Endothelial cell of umbilical vein (primary cell): Measurements from ENCODE around the gene CLPTM1L. TPM values are rescaled to one million over a fixed set of nuclear protein-coding genes. Genes with fewer than 3 reads are reported as not detected.

Source experiments
- BruUV-seq: library from RNA; stranded (reverse); fragments of 400-500 nt; replicated peaks from 2 replicates; lab custom pipeline; 2021; lab: Mats Ljungman, UMichigan
- CTCF ChIA-PET: fragments of 300-600, 350-600 bp; sonication (Branson Sonifier 250); formaldehyde crosslinking; loops from one replicate; lab custom pipeline; 2021; ENCODE audit warnings: antibody characterized with exemption, inconsistent platforms; lab: Charles Lee
- POLR2A ChIA-PET: fragments of 300-600, 350-600 bp; sonication (Branson Sonifier 250); formaldehyde crosslinking; loops from one replicate; lab custom pipeline; 2021; ENCODE audit warnings: antibody characterized with exemption, inconsistent platforms; lab: Charles Lee
- DNase-seq: peaks from one replicate; pipeline ENCODE4 v3.0.0-alpha.2; 2011; ENCODE audit warnings: low read depth, low spot score
- FAIRE-seq: peaks from 2 replicates; lab custom pipeline; 2011; peaks lifted over from hg19 to GRCh38; lab: Jason Lieb, UNC
- H2AFZ ChIP-seq: 2 replicates; pipeline ENCODE4 v1.6.0; 2012; ENCODE audit warnings: low read depth, low read length, control low read depth, inconsistent platforms
- H3K27ac ChIP-seq: 2 replicates; pipeline ENCODE4 v1.5.1; 2011; ENCODE audit warnings: low read depth, mild to moderate bottlenecking, control low read depth, low read length, moderate library complexity; ENCODE audit not compliant: insufficient read depth
- H3K27me3 ChIP-seq, 2 experiments: 2 replicates each; pipeline versions ENCODE4 v1.6.0 to v1.6.1; 2011; ENCODE audit warnings: low read length in 2 of 2, mixed read lengths in 1 of 2; ENCODE audit not compliant: control insufficient read depth in 2 of 2, insufficient read depth in 2 of 2
- H3K36me3 ChIP-seq, 2 experiments: 2 replicates in 1 of 2; 3 replicates in 1 of 2; pipeline ENCODE4 v1.5.1; 2011; ENCODE audit warnings: low read length in 2 of 2, mild to moderate bottlenecking in 1 of 2, moderate library complexity in 1 of 2; ENCODE audit not compliant: control insufficient read depth in 2 of 2, insufficient read depth in 2 of 2; ENCODE audit errors: extremely low read depth in 1 of 2
- H3K4me1 ChIP-seq: 3 replicates; pipeline ENCODE4 v1.5.1; 2011; ENCODE audit warnings: mild to moderate bottlenecking, low read length; ENCODE audit not compliant: control insufficient read depth, insufficient read depth; ENCODE audit errors: extremely low read depth
- H3K4me2 ChIP-seq: 2 replicates; pipeline ENCODE4 v1.6.1; 2011; ENCODE audit warnings: low read length, control low read depth, mixed read lengths; ENCODE audit not compliant: insufficient read depth
- H3K4me3 ChIP-seq, 3 experiments: fragments of 200-600 bp in 1 of 3; sonication (generic), shearing (Covaris generic) in 1 of 3; replicated peaks in 1 of 3; 2 replicates each; pipeline ENCODE4 v1.5.1; 2011 to 2016; ENCODE audit warnings: control low read depth in 3 of 3, low read length in 3 of 3, mild to moderate bottlenecking in 2 of 3, inconsistent platforms in 1 of 3, low read depth in 1 of 3, moderate library complexity in 1 of 3; ENCODE audit not compliant: insufficient read depth in 1 of 3
- H3K79me2 ChIP-seq: 2 replicates; pipeline ENCODE4 v1.6.0; 2012; ENCODE audit warnings: low read length, inconsistent platforms; ENCODE audit not compliant: control insufficient read depth, insufficient read depth
- H3K9ac ChIP-seq: replicated peaks from 2 replicates; pipeline ENCODE3; 2011; ENCODE audit warnings: low read length, control low read depth; ENCODE audit not compliant: insufficient read depth; ENCODE audit errors: extremely low read depth
- H3K9me1 ChIP-seq: replicated peaks from 3 replicates; pipeline ENCODE4 v1.6.0; 2011; ENCODE audit warnings: mild to moderate bottlenecking, low read length; ENCODE audit not compliant: control insufficient read depth, insufficient read depth; ENCODE audit errors: extremely low read depth
- H3K9me3 ChIP-seq: replicated peaks from 2 replicates; pipeline ENCODE4 v1.5.1; 2012; ENCODE audit warnings: low read length, inconsistent platforms; ENCODE audit not compliant: control insufficient read depth, insufficient read depth
- H4K20me1 ChIP-seq: replicated peaks from 2 replicates; pipeline ENCODE3; 2011; ENCODE audit warnings: mild to moderate bottlenecking, low read length; ENCODE audit not compliant: control insufficient read depth, insufficient read depth; ENCODE audit errors: extremely low read depth
- EZH2 ChIP-seq: IDR thresholded peaks from 2 replicates; pipeline ENCODE4 v1.6.1; 2012; ENCODE audit warnings: borderline replicate concordance, low read depth, mild to moderate bottlenecking, moderate library complexity, low read length, inconsistent platforms; ENCODE audit not compliant: severe bottlenecking
- FOS ChIP-seq: IDR thresholded peaks from 2 replicates; pipeline ENCODE4 v1.6.1; 2011; ENCODE audit warnings: mild to moderate bottlenecking, low read length, moderate library complexity, borderline replicate concordance; ENCODE audit not compliant: insufficient read depth
- GATA2 ChIP-seq: IDR thresholded peaks from 2 replicates; pipeline ENCODE4 v1.7.0; 2011; ENCODE audit warnings: low read depth, mild to moderate bottlenecking, moderate library complexity, mixed read lengths, low read length; ENCODE audit not compliant: insufficient read length, insufficient read depth
- JUN ChIP-seq: IDR thresholded peaks from 2 replicates; pipeline ENCODE4 v1.6.1; 2011; ENCODE audit warnings: borderline replicate concordance, low read depth; ENCODE audit not compliant: insufficient read length, insufficient read depth
- MYC ChIP-seq: IDR thresholded peaks from one replicate; pipeline ENCODE4 v1.6.1; 2011; ENCODE audit warnings: mild to moderate bottlenecking, low read depth, low read length
- POLR2A ChIP-seq: IDR thresholded peaks from 2 replicates; pipeline ENCODE4 v1.6.1; 2012; ENCODE audit warnings: low read depth, mild to moderate bottlenecking, control low read depth, low read length
- POLR2AphosphoS5 ChIP-seq: IDR thresholded peaks from 2 replicates; pipeline ENCODE4 v1.6.1; 2012; ENCODE audit warnings: low read depth, mild to moderate bottlenecking, control low read depth, low read length, moderate library complexity; ENCODE audit not compliant: insufficient read depth
- dilution Hi-C: fragments of 300-500 bp; cut with MboI; formaldehyde crosslinking; loops from one replicate; pipeline ENCODE4 v1.15.0; 2019; ENCODE audit warnings: low sequenced_read_pairs; ENCODE audit not compliant: extremely low pct_ligation_motif_present
- intact Hi-C: fragments of 100-400 bp; cut with micrococcal nuclease; formaldehyde crosslinking; loops from one replicate; pipeline ENCODE4 v1.10.0; 2022
- polyA plus RNA-seq, 4 experiments: library from polyadenylated mRNA; depleted of rRNA in 3 of 4; stranded (reverse) in 3 of 4; unstranded in 1 of 4; fragments of >200 nt; gene quantifications; 2 replicates each; pipeline versions ENCODE4 v1.2.1 to v1.2.3, GENCODE V29; 2011 to 2012; ENCODE audit warnings: missing spikeins in 1 of 4
- total RNA-seq: library from RNA; stranded (reverse); gene quantifications from 2 replicates; pipeline ENCODE4 v1.2.3, GENCODE V29; 2021
- TF ChIP-seq, protein P1 (sequence below): IDR thresholded peaks from 2 replicates; pipeline ENCODE4 v1.6.1; 2011; ENCODE audit not compliant: insufficient read depth, insufficient read length
- TF ChIP-seq, protein P2 (sequence below), 2 donors: IDR thresholded peaks; 1 replicate in 1 of 2; 2 replicates in 1 of 2; pipeline ENCODE4 v1.5.1; 2011; ENCODE audit warnings: low read length in 2 of 2, mild to moderate bottlenecking in 2 of 2, moderate library complexity in 2 of 2, control low read depth in 1 of 2, inconsistent platforms in 1 of 2, low read depth in 1 of 2; ENCODE audit not compliant: insufficient read depth in 1 of 2; ENCODE audit errors: extremely low read depth in 1 of 2

The CLPTM1L gene
- total and polyA plus RNA-seq, 2 donors (not counting 3 experiments of a cell fraction or from before 2014, with no cell fraction given): 116 to 191 TPM

DNA sequence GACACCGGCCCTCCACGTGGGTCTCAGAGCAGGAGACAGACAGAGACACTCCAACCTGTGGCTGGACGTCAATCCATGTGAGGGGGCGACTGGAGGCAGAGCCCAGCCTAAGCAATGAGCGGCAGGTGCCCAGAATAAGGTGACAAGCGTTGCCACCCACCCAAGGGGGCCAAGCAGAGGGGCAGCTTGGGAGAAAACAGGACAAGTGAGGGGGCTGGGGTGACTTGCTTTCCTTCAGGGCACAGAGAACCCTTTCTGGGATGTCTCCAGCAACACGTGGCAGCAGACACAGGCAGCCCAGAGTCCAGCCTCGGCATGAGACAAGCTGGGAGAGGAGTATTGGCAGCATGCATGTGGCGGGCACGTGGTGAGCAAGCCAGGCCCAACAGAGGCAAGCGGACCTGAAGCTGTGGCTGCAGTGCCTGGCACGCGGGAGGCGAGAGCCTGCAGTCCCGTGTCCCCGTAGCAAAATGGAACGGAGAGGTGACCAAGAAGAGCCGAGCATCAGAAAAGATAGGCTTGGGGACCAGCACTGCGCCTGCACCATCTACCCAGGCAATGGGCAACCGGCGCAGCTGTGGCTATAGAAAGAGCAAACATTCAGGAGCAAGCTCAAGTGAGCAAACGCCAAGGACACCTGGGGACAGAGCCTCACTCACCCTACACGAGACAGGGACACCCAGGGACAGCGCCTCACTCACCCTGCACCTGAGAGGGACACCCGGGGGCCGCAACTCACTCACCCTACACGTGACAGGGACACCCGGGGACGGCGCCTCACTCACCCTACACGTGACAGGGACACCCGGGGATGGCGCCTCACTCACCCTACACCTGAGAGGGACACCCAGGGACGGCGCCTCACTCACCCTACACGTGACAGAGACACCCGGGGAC, 56.2 kb downstream of the CLPTM1L start:
- TF ChIP-seq JUN (no peak), POLR2A (no peak), POLR2AphosphoS5 (no peak), EZH2 (no peak), GATA2 (no peak), FOS (no peak), MYC (no peak)
- TF ChIP-seq, protein P1, sequence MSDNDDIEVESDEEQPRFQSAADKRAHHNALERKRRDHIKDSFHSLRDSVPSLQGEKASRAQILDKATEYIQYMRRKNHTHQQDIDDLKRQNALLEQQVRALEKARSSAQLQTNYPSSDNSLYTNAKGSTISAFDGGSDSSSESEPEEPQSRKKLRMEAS: no peak
- TF ChIP-seq, protein P2, sequence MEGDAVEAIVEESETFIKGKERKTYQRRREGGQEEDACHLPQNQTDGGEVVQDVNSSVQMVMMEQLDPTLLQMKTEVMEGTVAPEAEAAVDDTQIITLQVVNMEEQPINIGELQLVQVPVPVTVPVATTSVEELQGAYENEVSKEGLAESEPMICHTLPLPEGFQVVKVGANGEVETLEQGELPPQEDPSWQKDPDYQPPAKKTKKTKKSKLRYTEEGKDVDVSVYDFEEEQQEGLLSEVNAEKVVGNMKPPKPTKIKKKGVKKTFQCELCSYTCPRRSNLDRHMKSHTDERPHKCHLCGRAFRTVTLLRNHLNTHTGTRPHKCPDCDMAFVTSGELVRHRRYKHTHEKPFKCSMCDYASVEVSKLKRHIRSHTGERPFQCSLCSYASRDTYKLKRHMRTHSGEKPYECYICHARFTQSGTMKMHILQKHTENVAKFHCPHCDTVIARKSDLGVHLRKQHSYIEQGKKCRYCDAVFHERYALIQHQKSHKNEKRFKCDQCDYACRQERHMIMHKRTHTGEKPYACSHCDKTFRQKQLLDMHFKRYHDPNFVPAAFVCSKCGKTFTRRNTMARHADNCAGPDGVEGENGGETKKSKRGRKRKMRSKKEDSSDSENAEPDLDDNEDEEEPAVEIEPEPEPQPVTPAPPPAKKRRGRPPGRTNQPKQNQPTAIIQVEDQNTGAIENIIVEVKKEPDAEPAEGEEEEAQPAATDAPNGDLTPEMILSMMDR (IDR thresholded peaks at IDR 0.05; ENCODE audit: extremely low read depth in 1 of 2, insufficient read depth in 1 of 2, low read depth in 1 of 2, low read length in 2 of 2): no peak
- Histone ChIP-seq H3K79me2 (no peaks in the 10 kb centered on the region), H3K4me3 (no peak overlapping the region), H3K9me1 (no peaks in the 10 kb centered on the region), H4K20me1 (no peaks in the 10 kb centered on the region), H3K27ac (no peak overlapping the region), H3K36me3 (no peaks in the 10 kb centered on the region), H3K9ac (no peak overlapping the region), H3K9me3 (no peaks in the 10 kb centered on the region), H3K4me2 (no peak overlapping the region), H2AFZ (no peak overlapping the region), H3K4me1 (no peaks in the 10 kb centered on the region), H3K27me3 (no peaks in the 10 kb centered on the region)
- ChIA-PET CTCF (no interaction called here), POLR2A (no interaction called here)
- no TSS peak for BruUV-seq
- dilution Hi-C loops: no loop called here
- DNase-seq (no peak), FAIRE-seq (no peak)
- intact Hi-C loops: no loop called here
